Peyer's patch (tissue), 4 donors: ENCODE measurements around the gene TSPO2. TPM values are rescaled to one million over a fixed set of nuclear protein-coding genes. Genes with fewer than 3 reads are reported as not detected.

ENCODE experiments used
- DNase-seq, 3 donors: peaks; one replicate each; pipeline ENCODE4 v3.0.0-alpha.2; 2017 to 2019
- H3K27ac ChIP-seq, 4 donors: fragments of 200-600 bp; sonication (generic); one replicate each; pipeline ENCODE4 v1.5.1; 2016 to 2019
- H3K27me3 ChIP-seq, 2 donors: fragments of 200-600 bp; sonication (generic); one replicate each; pipeline ENCODE4 v1.5.1; 2019
- H3K36me3 ChIP-seq, 3 donors: fragments of 200-600 bp; sonication (generic); one replicate each; pipeline ENCODE4 v1.5.1; 2016 to 2019
- H3K4me1 ChIP-seq, 4 donors: fragments of 200-600 bp; sonication (generic); one replicate each; pipeline ENCODE4 v1.5.1; 2016 to 2019
- H3K4me3 ChIP-seq, 4 donors: fragments of 200-600 bp; sonication (generic); 1 replicate in 3 of 4; 2 replicates in 1 of 4; pipeline ENCODE4 v1.5.1; 2016 to 2019; ENCODE audit warnings: mild to moderate bottlenecking in 1 of 4
- H3K9me3 ChIP-seq, 4 donors: fragments of 200-600 bp; sonication (generic); one replicate each; pipeline ENCODE4 v1.5.1; 2016 to 2019; ENCODE audit warnings: mild to moderate bottlenecking in 1 of 4
- POLR2A ChIP-seq, 2 donors: fragments of 450-650 bp; IDR thresholded peaks; one replicate each; pipeline ENCODE4 v1.5.1; 2017; ENCODE audit warnings: antibody characterized with exemption in 2 of 2, mild to moderate bottlenecking in 2 of 2, moderate library complexity in 2 of 2
- total RNA-seq, 4 donors: library from RNA; depleted of rRNA; stranded (reverse); fragments of >200 nt; gene quantifications; one replicate each; pipeline ENCODE4 v1.1.0, GENCODE V29; 2016
- TF ChIP-seq, protein P1 (sequence below), 6 experiments: fragments of 450-650 bp in 4 of 6; fragments of 200-600 bp in 2 of 6; sonication (generic) in 1 of 6; IDR thresholded peaks; one replicate each; pipeline ENCODE4 v1.5.1; 2017 to 2019; ENCODE audit warnings: antibody characterized with exemption in 6 of 6, mild to moderate bottlenecking in 3 of 6, moderate library complexity in 1 of 6

TSPO2 gene
- total RNA-seq, 4 donors from 2014 or later: not detected

DNA sequence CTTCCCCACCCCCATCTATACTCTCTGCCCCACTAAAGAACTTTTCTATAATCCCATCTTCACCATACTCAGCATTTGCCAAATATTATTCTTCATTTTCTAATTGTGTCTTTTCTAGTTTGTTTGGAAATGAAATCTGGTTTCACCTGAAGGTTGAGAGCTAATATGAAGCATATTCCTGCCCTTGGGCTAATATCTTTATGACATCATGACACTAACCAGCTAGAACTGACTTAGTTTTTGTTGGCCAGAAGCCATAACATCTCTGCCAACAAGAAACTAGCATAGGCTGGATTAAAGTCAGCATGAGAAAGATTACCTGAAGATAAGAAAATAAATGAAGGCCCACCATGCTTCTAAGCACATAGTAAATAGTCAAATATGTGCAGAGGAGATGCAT, 20.0 kb upstream of the TSPO2 start:
- no peak for TF ChIP-seq POLR2A (IDR thresholded peaks at IDR 0.05)
- TF ChIP-seq, protein P1, sequence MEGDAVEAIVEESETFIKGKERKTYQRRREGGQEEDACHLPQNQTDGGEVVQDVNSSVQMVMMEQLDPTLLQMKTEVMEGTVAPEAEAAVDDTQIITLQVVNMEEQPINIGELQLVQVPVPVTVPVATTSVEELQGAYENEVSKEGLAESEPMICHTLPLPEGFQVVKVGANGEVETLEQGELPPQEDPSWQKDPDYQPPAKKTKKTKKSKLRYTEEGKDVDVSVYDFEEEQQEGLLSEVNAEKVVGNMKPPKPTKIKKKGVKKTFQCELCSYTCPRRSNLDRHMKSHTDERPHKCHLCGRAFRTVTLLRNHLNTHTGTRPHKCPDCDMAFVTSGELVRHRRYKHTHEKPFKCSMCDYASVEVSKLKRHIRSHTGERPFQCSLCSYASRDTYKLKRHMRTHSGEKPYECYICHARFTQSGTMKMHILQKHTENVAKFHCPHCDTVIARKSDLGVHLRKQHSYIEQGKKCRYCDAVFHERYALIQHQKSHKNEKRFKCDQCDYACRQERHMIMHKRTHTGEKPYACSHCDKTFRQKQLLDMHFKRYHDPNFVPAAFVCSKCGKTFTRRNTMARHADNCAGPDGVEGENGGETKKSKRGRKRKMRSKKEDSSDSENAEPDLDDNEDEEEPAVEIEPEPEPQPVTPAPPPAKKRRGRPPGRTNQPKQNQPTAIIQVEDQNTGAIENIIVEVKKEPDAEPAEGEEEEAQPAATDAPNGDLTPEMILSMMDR (IDR thresholded peaks at IDR 0.05): no peak
- no peak for DNase-seq
- Histone ChIP-seq H3K36me3 (no peaks in the 10 kb centered on the region), H3K4me1 (no peaks in the 10 kb centered on the region), H3K27ac (no peak overlapping the region), H3K9me3 (no peaks in the 10 kb centered on the region), H3K27me3 (no peaks in the 10 kb centered on the region), H3K4me3 (no peak overlapping the region)

GRCh38 chr6:41023114-41023513, 19.2 kb upstream of the TSPO2 start:
- peaks cover 0 to 7% (median 2%) of the 10 kb centered on the region in 4 donors for H3K4me1 ChIP-seq

GRCh38 chr6:41025966-41026530, 16.2 kb upstream of the TSPO2 start:
- Histone ChIP-seq H3K4me1 (peaks cover 0 to 15% (median 7%) of the 10 kb centered on the region in 4 donors), H3K36me3 (no peaks in the 10 kb centered on the region), H3K9me3 (no peaks in the 10 kb centered on the region), H3K27me3 (no peaks in the 10 kb centered on the region), H3K27ac (no peak overlapping the region), H3K4me3 (no peak overlapping the region)
- no peak for DNase-seq
- TF ChIP-seq, protein P1 (IDR thresholded peaks at IDR 0.05): no peak
- no peak for TF ChIP-seq POLR2A (IDR thresholded peaks at IDR 0.05)

More at GRCh38 chr6:41023114-41023513, 19.2 kb upstream of the TSPO2 start:
- no peaks in the 10 kb centered on the region for H3K27me3 ChIP-seq
- H3K4me3 ChIP-seq: no peak overlapping the region
- no peak for DNase-seq
- no peak overlapping the region for H3K27ac ChIP-seq
- H3K36me3 ChIP-seq: no peaks in the 10 kb centered on the region
- H3K9me3 ChIP-seq: no peaks in the 10 kb centered on the region
- TF ChIP-seq POLR2A (IDR thresholded peaks at IDR 0.05): no peak
- TF ChIP-seq, protein P1 (IDR thresholded peaks at IDR 0.05): no peak

DNA sequence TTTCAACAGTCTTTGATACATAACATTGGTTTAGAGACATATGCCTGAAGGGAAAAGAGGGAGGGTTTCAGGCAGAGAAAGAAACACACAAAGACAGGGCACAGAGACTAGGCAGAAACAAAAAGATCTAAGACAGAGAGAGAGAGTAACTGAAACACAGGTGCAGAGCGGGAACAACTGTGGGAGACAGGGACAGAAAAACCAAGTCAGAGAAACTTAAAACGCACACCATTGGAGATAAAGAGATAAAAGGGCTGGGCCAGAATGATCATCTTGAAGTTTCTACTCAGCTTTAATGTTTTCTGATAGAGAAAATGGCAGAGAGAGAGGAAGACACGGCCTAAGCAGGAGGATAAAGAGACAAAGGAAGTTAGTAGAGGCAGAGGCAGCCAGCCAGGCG, 15.0 kb upstream of the TSPO2 start:
- H3K36me3 ChIP-seq: no peaks in the 10 kb centered on the region

DNA sequence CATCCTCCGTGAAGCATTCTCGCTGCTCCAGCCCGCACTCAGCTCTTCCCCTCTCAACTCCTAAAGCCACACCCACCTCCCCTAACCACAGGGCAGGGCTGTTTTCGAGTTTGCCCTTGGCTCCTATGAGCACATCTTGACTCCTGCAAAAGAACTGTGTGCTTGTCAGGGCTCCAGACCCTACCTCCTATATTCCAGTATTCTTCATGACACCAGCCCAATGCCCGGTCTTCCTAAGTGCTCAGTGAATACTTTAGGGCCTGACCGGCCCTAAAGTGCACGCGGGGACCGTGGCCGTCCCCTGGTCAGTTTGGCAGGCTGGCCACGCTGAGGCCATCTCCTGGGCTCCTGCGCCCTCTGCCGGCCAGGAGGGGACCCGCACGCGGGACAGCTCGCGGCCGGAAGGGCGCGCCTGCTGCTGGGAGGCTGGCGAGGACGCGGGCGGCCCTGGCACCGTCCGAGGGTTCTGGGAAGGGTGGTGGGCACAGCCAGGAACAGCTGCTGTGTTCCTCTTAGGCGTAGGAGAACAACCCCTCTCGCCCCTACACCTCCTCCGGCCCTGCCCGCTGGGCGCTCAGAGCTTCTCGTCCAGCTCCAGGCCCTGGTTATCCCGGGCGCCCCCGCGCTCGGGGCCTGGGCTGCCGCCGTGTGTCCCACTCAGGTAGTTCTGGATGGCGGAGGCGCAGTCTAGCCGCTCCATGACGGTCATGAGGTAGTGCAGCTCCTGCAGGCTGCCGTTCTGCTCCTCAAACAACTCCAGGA, 14.3 kb upstream of the TSPO2 start:
- Histone ChIP-seq H3K27ac (peak overlapping the region in 3 of 4 donors; percentile 24 to 75 (median 48)), H3K9me3 (no peaks in the 10 kb centered on the region), H3K36me3 (no peaks in the 10 kb centered on the region), H3K27me3 (no peaks in the 10 kb centered on the region), H3K4me1 (peaks cover 0 to 15% (median 7%) of the 10 kb centered on the region in 4 donors), H3K4me3 (peak overlapping the region; percentile 32 to 58 (median 48))
- TF ChIP-seq POLR2A (IDR thresholded peaks at IDR 0.05): no peak
- TF ChIP-seq, protein P1 (IDR thresholded peaks at IDR 0.05): peak; percentile 93 to 99 (median 97)
- peak; percentile 79 to 90 (median 87) for DNase-seq

More for the DNA sequence above, 15.0 kb upstream of the TSPO2 start:
- peaks cover 0 to 15% (median 7%) of the 10 kb centered on the region in 4 donors for H3K4me1 ChIP-seq
- H3K27me3 ChIP-seq: no peaks in the 10 kb centered on the region
- peak overlapping the region in 2 of 4 donors; percentile 32 to 52 for H3K4me3 ChIP-seq
- no peaks in the 10 kb centered on the region for H3K9me3 ChIP-seq
- H3K27ac ChIP-seq: peak overlapping the region in 1 of 4 donors; percentile 75
- TF ChIP-seq POLR2A (IDR thresholded peaks at IDR 0.05): no peak
- TF ChIP-seq, protein P1 (IDR thresholded peaks at IDR 0.05): no peak
- no peak for DNase-seq
